Stomach (tissue), 9 donors: Measurements from ENCODE around the gene TMEM147. TPM values are rescaled to one million over a fixed set of nuclear protein-coding genes. Genes with fewer than 3 reads are reported as not detected.

Experiments
- DNase-seq, 2 donors: peaks; one replicate each; pipeline versions ENCODE4 v3.0.0 to v3.0.0-alpha.2; 2013 to 2019
- H3K27ac ChIP-seq, 5 donors: fragments of 200-600 bp in 4 of 5; sonication (generic) in 4 of 5; one replicate each; pipeline ENCODE4 v1.5.1; 2013 to 2019; ENCODE audit warnings: mild to moderate bottlenecking in 1 of 5, moderate library complexity in 1 of 5
- H3K27me3 ChIP-seq, 3 donors: fragments of 200-600 bp; sonication (generic); one replicate each; pipeline ENCODE4 v1.5.1; 2017 to 2019; ENCODE audit warnings: mixed run types in 1 of 3
- H3K36me3 ChIP-seq, 4 donors: fragments of 200-600 bp; sonication (generic); 1 replicate in 3 of 4; 2 replicates in 1 of 4; pipeline ENCODE4 v1.5.1; 2016 to 2019
- H3K4me1 ChIP-seq, 4 donors: fragments of 200-600 bp; sonication (generic); one replicate each; pipeline ENCODE4 v1.5.1; 2016 to 2019
- H3K4me3 ChIP-seq, 4 donors: fragments of 200-600 bp; sonication (generic) in 3 of 4; one replicate each; pipeline ENCODE4 v1.5.1; 2016 to 2019; ENCODE audit warnings: mild to moderate bottlenecking in 1 of 4
- H3K9me3 ChIP-seq, 4 donors: fragments of 200-600 bp; sonication (generic); one replicate each; pipeline ENCODE4 v1.5.1; 2016 to 2019
- EP300 ChIP-seq: sonication (generic); formaldehyde crosslinking; IDR thresholded peaks from one replicate; pipeline ENCODE4 v1.6.1; 2017; ENCODE audit warnings: antibody characterized with exemption
- POLR2A ChIP-seq, 4 donors: fragments of 450-650 bp; IDR thresholded peaks; one replicate each; pipeline ENCODE4 v1.6.1; 2016; ENCODE audit warnings: antibody characterized with exemption in 4 of 4, control low read depth in 2 of 4, mild to moderate bottlenecking in 1 of 4, moderate library complexity in 1 of 4
- POLR2AphosphoS5 ChIP-seq, 3 donors: sonication (generic); formaldehyde crosslinking; IDR thresholded peaks; one replicate each; pipeline ENCODE4 v1.6.1; 2016; ENCODE audit warnings: antibody characterized with exemption in 3 of 3
- WGBS, 5 donors: extraction: QIAGEN DNeasy Blood & Tissue Kit in 3 of 5; methylation state at CpG; one replicate each; pipeline versions ENCODE4 v1.1.5 to v1.1.7; 2013 to 2018; 5-methylcytosine and 5-hydroxymethylcytosine counted together
- intact Hi-C: fragments of 100-400 bp; cut with DNase I; formaldehyde crosslinking; loops from one replicate; pipeline ENCODE4 v1.15.1; 2023; ENCODE audit warnings: low total_unique reads
- polyA plus RNA-seq, 3 donors: library from polyadenylated mRNA; stranded (reverse); fragments of 200-250 nt; gene quantifications; one replicate each; pipeline ENCODE4 v1.2.3, GENCODE V29; 2013
- total RNA-seq, 5 donors: library from RNA; depleted of rRNA; stranded (reverse); fragments of >200 nt; gene quantifications; one replicate each; pipeline versions ENCODE4 v1.1.0 to v1.2.3, GENCODE V29; 2014 to 2016
- TF ChIP-seq, protein P1 (sequence below), 7 experiments: fragments of 450-650 bp in 4 of 7; fragments of 200-600 bp in 3 of 7; sonication (generic) in 3 of 7; IDR thresholded peaks; one replicate each; pipeline ENCODE4 v1.5.1; 2016 to 2019; ENCODE audit warnings: antibody characterized with exemption in 7 of 7, control low read depth in 2 of 7, mild to moderate bottlenecking in 1 of 7
- donor health status: healthy with polysubstance abuse.
- donor health status: Bipolar disorder and iron deficiency.
- donor health status: healthy.

TMEM147 gene
- total and polyA plus RNA-seq, 8 donors: 7.0 to 131 (median 62.5) TPM

- H3K27me3 ChIP-seq: peaks cover 0 to 16% (median 0%) of the 10 kb centered on the region in 3 donors
- TF ChIP-seq EP300 (no peak), POLR2A (IDR thresholded peaks at IDR 0.05) (no peak), POLR2AphosphoS5 (IDR thresholded peaks at IDR 0.05) (no peak)
- TF ChIP-seq, protein P1, sequence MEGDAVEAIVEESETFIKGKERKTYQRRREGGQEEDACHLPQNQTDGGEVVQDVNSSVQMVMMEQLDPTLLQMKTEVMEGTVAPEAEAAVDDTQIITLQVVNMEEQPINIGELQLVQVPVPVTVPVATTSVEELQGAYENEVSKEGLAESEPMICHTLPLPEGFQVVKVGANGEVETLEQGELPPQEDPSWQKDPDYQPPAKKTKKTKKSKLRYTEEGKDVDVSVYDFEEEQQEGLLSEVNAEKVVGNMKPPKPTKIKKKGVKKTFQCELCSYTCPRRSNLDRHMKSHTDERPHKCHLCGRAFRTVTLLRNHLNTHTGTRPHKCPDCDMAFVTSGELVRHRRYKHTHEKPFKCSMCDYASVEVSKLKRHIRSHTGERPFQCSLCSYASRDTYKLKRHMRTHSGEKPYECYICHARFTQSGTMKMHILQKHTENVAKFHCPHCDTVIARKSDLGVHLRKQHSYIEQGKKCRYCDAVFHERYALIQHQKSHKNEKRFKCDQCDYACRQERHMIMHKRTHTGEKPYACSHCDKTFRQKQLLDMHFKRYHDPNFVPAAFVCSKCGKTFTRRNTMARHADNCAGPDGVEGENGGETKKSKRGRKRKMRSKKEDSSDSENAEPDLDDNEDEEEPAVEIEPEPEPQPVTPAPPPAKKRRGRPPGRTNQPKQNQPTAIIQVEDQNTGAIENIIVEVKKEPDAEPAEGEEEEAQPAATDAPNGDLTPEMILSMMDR (IDR thresholded peaks at IDR 0.05): no peak
These were observed 27.1 kb upstream of the TMEM147 start for GRCh38 chr19:35518313-35518712.

GRCh38 chr19:35519291-35519690 lies 26.1 kb upstream of the TMEM147 start:
- intact Hi-C loops: no loop called here
- 47 to 56% (median 53%) methylated on average over 7 of the region's 7 CpGs for WGBS, 5 donors

More at GRCh38 chr19:35518313-35518712, 27.1 kb upstream of the TMEM147 start:
- no peak overlapping the region for H3K27ac ChIP-seq
- intact Hi-C loops: no loop called here
- DNase-seq: no peak
- no peaks in the 10 kb centered on the region for H3K4me1 ChIP-seq
- 55 to 66% (median 59%) methylated on average over 6 of the region's 6 CpGs for WGBS, 5 donors
- H3K36me3 ChIP-seq: no peaks in the 10 kb centered on the region
- H3K9me3 ChIP-seq: no peaks in the 10 kb centered on the region
- H3K4me3 ChIP-seq: no peak overlapping the region

DNA sequence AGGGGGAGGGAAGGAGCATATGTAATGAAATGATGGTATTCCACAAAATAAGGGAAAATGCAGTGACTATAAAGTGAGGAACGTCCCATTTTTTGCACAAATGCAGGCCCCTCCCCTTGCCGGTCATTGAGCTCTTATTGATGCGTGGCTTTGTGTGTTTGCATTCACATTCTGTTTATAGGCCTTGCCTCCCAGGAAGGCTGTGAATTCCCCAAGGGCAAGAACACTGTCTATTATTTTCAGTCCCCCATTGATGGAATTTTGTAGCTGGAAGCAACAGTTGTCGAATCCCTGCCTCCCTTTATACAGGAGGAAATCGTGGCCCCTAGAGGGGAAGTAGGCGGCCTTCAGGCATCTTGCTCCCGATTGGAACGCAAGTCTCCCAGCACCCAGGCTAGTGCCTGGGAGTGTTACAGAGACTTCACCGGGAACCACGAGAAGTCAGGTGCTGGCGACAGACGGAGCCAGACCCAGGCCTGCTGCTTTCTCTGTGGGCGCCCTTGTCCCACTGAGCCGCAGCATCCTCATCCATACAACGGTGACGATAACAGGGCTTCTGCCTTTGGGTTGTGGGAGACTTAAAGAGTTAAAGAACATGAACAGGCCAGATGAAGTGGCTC lies 24.2 kb upstream of the TMEM147 start:
- Histone ChIP-seq H3K9me3 (no peaks in the 10 kb centered on the region), H3K27ac (no peak overlapping the region), H3K36me3 (no peaks in the 10 kb centered on the region), H3K4me3 (no peak overlapping the region), H3K27me3 (peaks cover 0 to 26% (median 0%) of the 10 kb centered on the region in 3 donors), H3K4me1 (no peaks in the 10 kb centered on the region)
- TF ChIP-seq, protein P1 (IDR thresholded peaks at IDR 0.05): no peak
- no peak for TF ChIP-seq EP300
- no peak for TF ChIP-seq POLR2AphosphoS5 (IDR thresholded peaks at IDR 0.05)
- no peak for TF ChIP-seq POLR2A (IDR thresholded peaks at IDR 0.05)
- no peak for DNase-seq
- intact Hi-C loops: no loop called here
- WGBS, 5 donors: 63 to 75% (median 69%) methylated on average over 16 of the region's 16 CpGs

More at GRCh38 chr19:35519291-35519690, 26.1 kb upstream of the TMEM147 start:
- no peak overlapping the region for H3K4me3 ChIP-seq
- no peak overlapping the region for H3K27ac ChIP-seq
- no peaks in the 10 kb centered on the region for H3K9me3 ChIP-seq
- H3K4me1 ChIP-seq: no peaks in the 10 kb centered on the region
- DNase-seq: no peak
- H3K36me3 ChIP-seq: no peaks in the 10 kb centered on the region
- H3K27me3 ChIP-seq: peaks cover 0 to 13% (median 0%) of the 10 kb centered on the region in 3 donors
- TF ChIP-seq, protein P1 (IDR thresholded peaks at IDR 0.05): no peak
- TF ChIP-seq POLR2A (IDR thresholded peaks at IDR 0.05) (no peak), EP300 (no peak)

- WGBS, 5 donors: 64 to 77% (median 67%) methylated on average over 12 of the region's 12 CpGs
- no peaks in the 10 kb centered on the region for H3K4me1 ChIP-seq
- TF ChIP-seq EP300: no peak
- no peak for TF ChIP-seq POLR2A (IDR thresholded peaks at IDR 0.05)
- no peak for TF ChIP-seq POLR2AphosphoS5 (IDR thresholded peaks at IDR 0.05)
- TF ChIP-seq, protein P1 (IDR thresholded peaks at IDR 0.05): no peak
- intact Hi-C loops: no loop called here
- peaks cover 0 to 42% (median 0%) of the 10 kb centered on the region in 3 donors for H3K27me3 ChIP-seq
- no peaks in the 10 kb centered on the region for H3K9me3 ChIP-seq
- DNase-seq: no peak
- no peak overlapping the region for H3K4me3 ChIP-seq
- no peak overlapping the region for H3K27ac ChIP-seq
- no peaks in the 10 kb centered on the region for H3K36me3 ChIP-seq
These were observed 22.6 kb upstream of the TMEM147 start for GRCh38 chr19:35522745-35523327.
